HG03196 (cell line): ENCODE results near the gene ELFN2.

Experiments used
- ATAC-seq: cut with Tn5 transposase; IDR thresholded peaks from one replicate; pipeline ENCODE4 v1.9.1; 2021; ENCODE audit not compliant: unreplicated experiment

ELFN2 gene

GRCh38 chr22:37428649-37429586, 1.6 kb upstream of the ELFN2 start:
- ATAC-seq = no peak

GRCh38 chr22:37427711-37428635, 694 bp upstream of the ELFN2 start:
- no peak for ATAC-seq

- ATAC-seq = no peak
Observed at GRCh38 chr22:37426706-37427134, 559 bp downstream of the ELFN2 start.

- no peak for ATAC-seq
Observed at GRCh38 chr22:37425800-37426705, 1.2 kb downstream of the ELFN2 start.

GRCh38 chr22:37425369-37425768, 1.9 kb downstream of the ELFN2 start:
- ATAC-seq = no peak

GRCh38 chr22:37423283-37423682, 4.0 kb downstream of the ELFN2 start:
- no peak for ATAC-seq

GRCh38 chr22:37421468-37421877, 5.8 kb downstream of the ELFN2 start:
- no peak for ATAC-seq

- no peak for ATAC-seq
Observed at GRCh38 chr22:37420686-37421467, 6.4 kb downstream of the ELFN2 start.

GRCh38 chr22:37419969-37420685, 7.2 kb downstream of the ELFN2 start:
- no peak for ATAC-seq

- ATAC-seq = no peak
Observed at GRCh38 chr22:37419370-37419968, 7.8 kb downstream of the ELFN2 start.

- ATAC-seq = no peak
Observed at GRCh38 chr22:37418627-37419369, 8.5 kb downstream of the ELFN2 start.

GRCh38 chr22:37417677-37418348, 9.5 kb downstream of the ELFN2 start:
- no peak for ATAC-seq

GRCh38 chr22:37417264-37417663, 10.0 kb downstream of the ELFN2 start:
- ATAC-seq = no peak

GRCh38 chr22:37416827-37417226, 10.5 kb downstream of the ELFN2 start:
- ATAC-seq = no peak

- no peak for ATAC-seq
Observed at GRCh38 chr22:37416389-37416788, 10.9 kb downstream of the ELFN2 start.

GRCh38 chr22:37415210-37415609, 12.1 kb downstream of the ELFN2 start:
- no peak for ATAC-seq

- ATAC-seq = no peak
Observed at GRCh38 chr22:37414288-37414687, 13.0 kb downstream of the ELFN2 start.

- ATAC-seq = no peak
Observed at GRCh38 chr22:37413546-37413945, 13.7 kb downstream of the ELFN2 start.
